Type B pancreatic cell (in vitro differentiated cells): ENCODE results near the gene WIZ. TPM values are rescaled to one million over a fixed set of nuclear protein-coding genes. Genes with fewer than 3 reads are reported as not detected.

Experiments used
- DNase-seq: peaks from one replicate; pipeline ENCODE4 v3.0.0; 2021; ENCODE audit warnings: mixed read lengths; ENCODE audit not compliant: unreplicated experiment; ENCODE audit errors: extremely low spot score
- H3K27ac Mint-ChIP-seq: 2 replicates; pipeline ENCODE4 v1.8.0; 2021; ENCODE audit warnings: mild to moderate bottlenecking, mixed read lengths
- H3K27me3 Mint-ChIP-seq: 2 replicates; pipeline ENCODE4 v1.8.0; 2021; ENCODE audit warnings: mixed read lengths
- H3K36me3 Mint-ChIP-seq: 2 replicates; pipeline ENCODE4 v1.8.0; 2021; ENCODE audit warnings: mixed read lengths
- H3K4me1 Mint-ChIP-seq: one replicate; pipeline ENCODE4 v1.8.0; 2021; ENCODE audit warnings: mixed read lengths; ENCODE audit not compliant: unreplicated experiment
- H3K4me3 Mint-ChIP-seq: 2 replicates; pipeline ENCODE4 v1.8.0; 2021; ENCODE audit warnings: mild to moderate bottlenecking, mixed read lengths
- H3K9me3 Mint-ChIP-seq: 2 replicates; pipeline ENCODE4 v1.8.0; 2021; ENCODE audit warnings: mixed read lengths
- CTCF ChIP-seq: fragments of 200-600 bp; sonication (generic); conservative IDR thresholded peaks from 2 replicates; pipeline ENCODE4 v1.5.0; 2021; ENCODE audit warnings: antibody characterized with exemption, mild to moderate bottlenecking
- total RNA-seq: library from RNA; stranded (reverse); gene quantifications from 2 replicates; pipeline ENCODE4 v1.2.1, GENCODE V29; 2021; ENCODE audit warnings: low replicate concordance

The WIZ gene
- total RNA-seq, 1 donor from 2014 or later, result 45.8 TPM

DNA sequence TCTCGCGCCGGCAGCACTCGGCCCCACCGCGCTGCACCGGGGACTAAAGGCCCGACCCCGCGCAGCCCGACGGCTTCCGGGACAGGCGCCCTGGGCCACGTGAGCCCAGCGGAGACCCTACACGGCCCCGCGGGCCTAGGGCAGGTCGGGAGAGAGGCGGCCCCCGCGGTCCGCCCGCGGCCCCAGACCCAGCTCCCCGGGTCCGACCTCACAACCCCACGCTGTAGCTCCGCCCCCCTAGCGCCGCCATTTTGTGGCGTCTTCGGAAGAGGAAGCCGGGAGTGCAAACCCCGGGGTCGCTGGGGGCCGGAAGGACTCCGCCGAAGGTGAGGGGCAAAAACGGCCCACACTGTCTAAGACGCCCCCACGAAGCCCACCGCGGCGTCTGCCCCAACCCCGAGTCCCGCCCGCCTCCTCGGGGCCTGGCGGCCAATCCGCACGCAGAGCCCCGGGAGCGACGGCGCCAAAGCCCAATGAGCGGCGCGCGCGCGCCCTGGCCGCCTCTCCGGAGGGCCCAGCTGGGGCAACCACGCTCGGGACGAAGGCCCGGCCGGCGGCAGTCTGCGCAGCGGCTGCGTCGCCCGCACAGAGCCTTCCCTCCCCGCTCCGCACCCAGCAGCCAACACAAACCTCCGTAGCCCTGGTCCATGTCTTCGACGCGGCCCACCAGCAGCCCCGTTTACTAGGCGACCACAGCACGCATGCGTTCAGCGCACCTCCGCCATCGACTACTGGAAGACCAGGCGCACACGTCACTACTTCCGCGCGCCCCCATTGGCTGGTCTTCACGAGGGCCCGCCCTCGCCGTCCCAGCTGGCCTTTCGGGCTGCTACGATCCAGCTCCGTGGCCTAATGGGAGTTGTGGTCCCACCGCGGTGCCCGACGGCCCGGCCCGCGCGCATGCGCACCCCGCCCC lies 70.4 kb downstream of the WIZ start, which contains the start of gene AKAP8:
AKAP8 (minus strand) TSS at position 705 of the 916 bp plus-strand sequence; CDS start at position 649, 56 bp downstream.
- no peaks in the 10 kb centered on the region for H3K36me3 Mint-ChIP-seq
- peak; percentile 98 for DNase-seq
- peak within 1 kb of the TSS; percentile 100 for H3K4me3 Mint-ChIP-seq
- H3K27me3 Mint-ChIP-seq, result no peaks in the 10 kb centered on the region
- TF ChIP-seq CTCF, result no peak
- H3K9me3 Mint-ChIP-seq, result no peaks in the 10 kb centered on the region
- H3K4me1 Mint-ChIP-seq, result peaks cover 27% of the 10 kb centered on the region
- peak within 1 kb of the TSS; percentile 100 for H3K27ac Mint-ChIP-seq

DNA sequence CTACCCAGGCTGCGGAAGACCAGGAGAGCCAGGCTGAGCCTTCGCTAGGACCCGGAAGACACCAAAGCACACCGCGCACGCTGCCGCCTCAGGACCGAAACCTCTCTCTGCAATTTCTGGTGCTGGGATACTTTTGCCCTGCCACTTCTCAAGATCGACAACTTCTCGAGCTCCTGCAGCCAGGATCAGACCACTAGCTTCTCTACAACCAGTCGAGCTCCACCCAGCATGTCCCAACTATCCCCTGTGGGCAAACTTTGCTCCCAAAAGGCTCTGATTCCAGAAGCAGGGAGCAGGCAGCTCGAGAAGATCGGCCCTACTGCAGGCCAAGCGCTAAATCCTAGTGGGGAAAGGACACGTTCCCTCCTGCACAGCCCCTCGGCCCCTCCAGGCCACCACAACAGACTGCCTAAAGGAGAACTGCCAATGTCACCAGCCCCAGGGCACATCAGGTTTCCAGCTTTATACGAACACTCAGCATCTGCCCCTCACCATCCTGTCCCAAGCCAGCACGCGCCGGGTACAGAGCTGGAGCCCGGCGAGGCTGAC lies 71.1 kb downstream of the WIZ start:
- H3K4me3 Mint-ChIP-seq, result peak overlapping the region; percentile 100
- peak overlapping the region; percentile 100 for H3K27ac Mint-ChIP-seq
- H3K36me3 Mint-ChIP-seq, result no peaks in the 10 kb centered on the region
- H3K9me3 Mint-ChIP-seq, result no peaks in the 10 kb centered on the region
- H3K4me1 Mint-ChIP-seq, result peaks cover 27% of the 10 kb centered on the region
- TF ChIP-seq CTCF, result no peak
- DNase-seq, result no peak
- no peaks in the 10 kb centered on the region for H3K27me3 Mint-ChIP-seq

DNA sequence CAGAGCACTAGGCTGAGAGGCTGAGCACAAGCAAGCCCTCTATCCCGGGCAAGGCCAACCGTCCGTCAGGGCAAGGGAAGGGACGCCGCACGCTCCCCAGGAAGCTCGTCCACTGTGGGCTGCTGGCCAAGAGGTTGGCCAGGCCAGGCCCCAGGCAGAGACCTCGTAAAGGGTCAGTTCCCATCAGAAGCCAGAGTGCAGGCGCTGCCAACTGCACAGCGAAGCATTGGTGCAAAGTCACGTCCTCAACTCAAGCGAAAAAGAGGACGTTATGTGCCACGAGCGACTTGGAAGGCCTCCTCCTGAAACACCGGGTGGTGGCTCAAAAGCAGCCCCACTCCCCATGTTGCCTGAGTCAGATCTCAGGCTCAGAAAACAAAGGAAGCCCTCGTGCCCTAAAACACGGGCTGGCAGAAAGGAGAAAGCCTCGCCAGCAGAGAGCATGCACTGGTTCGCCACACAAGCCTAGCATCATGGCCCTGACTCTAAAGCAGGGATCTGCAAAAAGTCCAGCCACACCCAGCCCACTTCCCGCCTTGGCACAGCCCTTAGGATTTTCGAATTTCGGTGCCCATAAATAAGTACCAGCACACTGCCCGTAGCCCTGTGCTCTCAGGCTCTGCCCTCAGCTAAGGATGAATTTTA lies 74.8 kb downstream of the WIZ start:
- H3K9me3 Mint-ChIP-seq, result no peaks in the 10 kb centered on the region
- H3K4me3 Mint-ChIP-seq, result no peak overlapping the region
- no peak overlapping the region for H3K27ac Mint-ChIP-seq
- H3K4me1 Mint-ChIP-seq, result peaks cover 16% of the 10 kb centered on the region
- H3K27me3 Mint-ChIP-seq, result no peaks in the 10 kb centered on the region
- H3K36me3 Mint-ChIP-seq, result peaks cover 6% of the 10 kb centered on the region
- no peak for TF ChIP-seq CTCF
- DNase-seq, result no peak

- H3K9me3 Mint-ChIP-seq, result no peaks in the 10 kb centered on the region
- peaks cover 6% of the 10 kb centered on the region for H3K36me3 Mint-ChIP-seq
- no peak for DNase-seq
- TF ChIP-seq CTCF, result no peak
- H3K27me3 Mint-ChIP-seq, result no peaks in the 10 kb centered on the region
- no peak overlapping the region for H3K27ac Mint-ChIP-seq
- peaks cover 16% of the 10 kb centered on the region for H3K4me1 Mint-ChIP-seq
- H3K4me3 Mint-ChIP-seq, result no peak overlapping the region
Observed at GRCh38 chr19:15374105-15374651, 75.6 kb downstream of the WIZ start.

DNA sequence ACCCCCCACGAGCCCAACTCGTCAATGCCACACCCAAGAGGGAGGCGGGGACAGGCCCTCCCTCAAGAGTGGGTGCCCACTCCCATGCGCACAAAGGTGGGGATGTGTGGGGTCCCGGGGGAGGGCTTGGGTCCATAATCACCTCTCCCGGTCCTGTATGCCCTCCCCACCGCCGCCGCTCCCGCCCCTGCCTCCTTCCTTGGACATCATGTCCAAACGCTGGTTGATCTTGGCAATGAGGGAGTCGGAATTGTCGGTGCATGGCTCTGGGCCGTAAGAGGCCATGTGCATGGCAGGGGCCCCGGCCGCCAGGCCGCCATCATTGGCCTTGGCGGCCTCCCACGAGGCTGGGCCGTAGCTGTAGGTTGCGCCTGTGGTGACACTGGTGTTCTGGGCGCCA lies 76.1 kb downstream of the WIZ start:
- H3K4me3 Mint-ChIP-seq, result no peak overlapping the region
- no peak for DNase-seq
- TF ChIP-seq CTCF, result no peak
- H3K4me1 Mint-ChIP-seq, result peaks cover 16% of the 10 kb centered on the region
- no peaks in the 10 kb centered on the region for H3K27me3 Mint-ChIP-seq
- no peak overlapping the region for H3K27ac Mint-ChIP-seq
- H3K9me3 Mint-ChIP-seq, result no peaks in the 10 kb centered on the region
- peaks cover 7% of the 10 kb centered on the region for H3K36me3 Mint-ChIP-seq
